GM12875 (cell line): ENCODE results near the gene MAN1B1.
A peak's percentile ranks its signal among the peaks of the same experiment; 100 is the strongest.
"Not testable (repeated sequence)": the region's sequence is repeated elsewhere in the genome, so short reads cannot be mapped to it uniquely, and the experiment has no call there.

Experiments used
- H3K4me3 ChIP-seq: one replicate; pipeline ENCODE4 v1.5.1; 2011; ENCODE audit warnings: low read depth, low read length, control low read depth
- TF ChIP-seq, protein P1 (sequence below): IDR thresholded peaks from 2 replicates; pipeline ENCODE4 v1.5.1; 2011; ENCODE audit warnings: low read depth, mild to moderate bottlenecking, control low read depth, inconsistent platforms, low read length, moderate library complexity, borderline replicate concordance; ENCODE audit not compliant: insufficient read depth

Gene MAN1B1

DNA sequence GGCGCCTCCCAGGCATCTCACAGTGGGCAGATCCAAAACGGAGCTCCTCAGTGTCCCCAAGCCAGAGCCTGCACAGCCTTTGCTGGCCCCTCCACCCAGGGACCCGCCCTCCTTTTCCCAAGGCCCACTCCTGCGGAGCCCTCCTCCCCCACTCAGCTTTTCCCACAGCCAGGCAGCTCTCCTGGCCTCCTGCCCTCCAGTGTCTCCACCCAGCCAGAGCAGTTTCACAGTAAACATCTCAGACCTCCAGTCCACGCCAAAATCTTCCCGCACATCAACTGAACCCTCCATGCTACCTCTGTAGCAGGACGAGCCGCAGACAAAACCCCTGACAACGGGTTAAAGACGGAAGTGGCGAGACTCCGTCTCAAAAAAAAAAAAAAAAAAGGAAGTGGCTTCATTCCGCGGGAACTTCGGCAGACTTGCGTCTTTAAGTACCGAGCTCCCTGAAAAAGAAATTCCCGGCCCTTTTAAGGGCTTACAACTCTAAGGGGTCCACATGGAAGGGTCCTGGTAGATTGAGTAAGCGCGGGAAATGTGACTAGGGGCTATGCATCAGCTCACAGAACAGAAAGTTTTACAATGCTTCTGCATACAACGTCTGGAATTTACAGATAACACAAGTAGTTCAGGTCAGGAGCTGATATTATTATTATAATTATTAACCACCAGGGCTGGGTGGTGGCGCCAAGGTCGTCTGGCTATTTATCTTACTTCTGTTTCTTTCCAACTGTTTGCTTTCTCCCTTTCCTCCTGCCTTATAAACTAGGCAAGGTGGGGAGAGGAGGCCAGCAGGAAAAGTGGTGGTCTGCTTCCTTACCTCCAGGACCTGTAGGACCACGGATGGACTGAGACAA, 40.7 kb downstream of the MAN1B1 start:
- peak overlapping the region; percentile 85 for H3K4me3 ChIP-seq
- TF ChIP-seq, protein P1, sequence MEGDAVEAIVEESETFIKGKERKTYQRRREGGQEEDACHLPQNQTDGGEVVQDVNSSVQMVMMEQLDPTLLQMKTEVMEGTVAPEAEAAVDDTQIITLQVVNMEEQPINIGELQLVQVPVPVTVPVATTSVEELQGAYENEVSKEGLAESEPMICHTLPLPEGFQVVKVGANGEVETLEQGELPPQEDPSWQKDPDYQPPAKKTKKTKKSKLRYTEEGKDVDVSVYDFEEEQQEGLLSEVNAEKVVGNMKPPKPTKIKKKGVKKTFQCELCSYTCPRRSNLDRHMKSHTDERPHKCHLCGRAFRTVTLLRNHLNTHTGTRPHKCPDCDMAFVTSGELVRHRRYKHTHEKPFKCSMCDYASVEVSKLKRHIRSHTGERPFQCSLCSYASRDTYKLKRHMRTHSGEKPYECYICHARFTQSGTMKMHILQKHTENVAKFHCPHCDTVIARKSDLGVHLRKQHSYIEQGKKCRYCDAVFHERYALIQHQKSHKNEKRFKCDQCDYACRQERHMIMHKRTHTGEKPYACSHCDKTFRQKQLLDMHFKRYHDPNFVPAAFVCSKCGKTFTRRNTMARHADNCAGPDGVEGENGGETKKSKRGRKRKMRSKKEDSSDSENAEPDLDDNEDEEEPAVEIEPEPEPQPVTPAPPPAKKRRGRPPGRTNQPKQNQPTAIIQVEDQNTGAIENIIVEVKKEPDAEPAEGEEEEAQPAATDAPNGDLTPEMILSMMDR = no peak

DNA sequence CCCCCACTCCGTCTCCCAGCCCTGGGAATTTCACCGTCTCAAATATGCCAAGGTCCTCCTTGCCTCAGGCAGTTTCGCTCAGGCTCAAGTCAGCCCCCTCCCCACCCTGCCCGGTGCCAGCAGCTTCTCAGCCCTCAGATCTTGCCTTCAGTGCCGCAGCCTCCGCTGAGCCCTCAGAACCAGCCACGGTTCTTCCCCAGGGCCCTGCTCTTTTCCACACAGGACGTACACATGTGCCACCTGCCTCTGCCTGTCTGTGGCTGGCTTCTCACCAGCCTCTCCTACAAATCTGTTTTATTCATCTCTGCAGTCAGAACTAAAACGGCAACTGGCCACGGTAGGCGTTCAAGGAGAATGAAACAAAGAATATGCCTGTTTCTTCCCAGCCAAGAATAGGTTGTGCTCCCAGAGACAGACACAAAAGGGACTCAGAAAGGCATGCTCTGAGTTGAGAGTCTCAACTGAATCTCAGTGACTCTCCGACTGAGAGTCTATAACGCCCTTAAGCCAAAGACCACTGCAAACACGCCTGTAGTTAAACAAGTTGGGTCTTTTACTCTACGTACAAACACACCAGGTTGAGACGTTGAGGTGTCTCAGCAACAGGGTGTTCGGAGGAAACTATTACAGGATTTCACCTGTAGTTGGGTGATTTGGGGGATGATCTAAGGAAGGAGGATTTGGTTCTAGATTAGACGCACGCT, 41.5 kb downstream of the MAN1B1 start:
- H3K4me3 ChIP-seq = peak overlapping the region; percentile 85
- TF ChIP-seq, protein P1 = no peak

DNA sequence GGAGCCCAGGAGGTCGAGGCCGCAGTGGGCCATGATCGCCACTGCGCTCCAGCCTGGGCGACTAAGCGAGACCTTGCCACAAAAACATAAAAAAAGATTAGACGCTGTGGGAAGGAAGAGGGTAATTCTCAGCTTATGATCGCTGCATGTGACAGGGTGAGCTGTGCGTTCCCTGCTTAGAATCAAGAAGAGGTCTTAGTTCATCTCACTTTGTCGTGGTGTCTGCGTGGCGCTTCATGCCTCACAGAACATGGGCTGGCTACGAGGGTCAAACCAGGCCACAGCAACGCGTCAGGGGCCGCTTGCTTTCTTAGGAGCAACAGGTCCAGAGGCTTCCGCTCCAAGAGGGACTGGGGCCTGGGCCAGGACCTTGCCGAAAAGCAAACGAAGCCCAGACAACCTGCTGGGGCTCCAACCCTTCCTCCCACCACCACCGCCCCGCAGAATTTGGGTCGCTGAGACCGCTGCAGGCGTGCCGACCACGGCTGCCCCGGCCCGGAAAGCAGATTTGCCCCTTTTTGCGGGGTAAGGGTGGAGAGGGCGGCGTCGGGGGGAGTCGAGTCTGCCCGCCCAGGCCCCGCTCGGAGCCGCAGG, 42.2 kb downstream of the MAN1B1 start:
- TF ChIP-seq, protein P1 = no peak
- H3K4me3 ChIP-seq = peak overlapping the region; percentile 85

DNA sequence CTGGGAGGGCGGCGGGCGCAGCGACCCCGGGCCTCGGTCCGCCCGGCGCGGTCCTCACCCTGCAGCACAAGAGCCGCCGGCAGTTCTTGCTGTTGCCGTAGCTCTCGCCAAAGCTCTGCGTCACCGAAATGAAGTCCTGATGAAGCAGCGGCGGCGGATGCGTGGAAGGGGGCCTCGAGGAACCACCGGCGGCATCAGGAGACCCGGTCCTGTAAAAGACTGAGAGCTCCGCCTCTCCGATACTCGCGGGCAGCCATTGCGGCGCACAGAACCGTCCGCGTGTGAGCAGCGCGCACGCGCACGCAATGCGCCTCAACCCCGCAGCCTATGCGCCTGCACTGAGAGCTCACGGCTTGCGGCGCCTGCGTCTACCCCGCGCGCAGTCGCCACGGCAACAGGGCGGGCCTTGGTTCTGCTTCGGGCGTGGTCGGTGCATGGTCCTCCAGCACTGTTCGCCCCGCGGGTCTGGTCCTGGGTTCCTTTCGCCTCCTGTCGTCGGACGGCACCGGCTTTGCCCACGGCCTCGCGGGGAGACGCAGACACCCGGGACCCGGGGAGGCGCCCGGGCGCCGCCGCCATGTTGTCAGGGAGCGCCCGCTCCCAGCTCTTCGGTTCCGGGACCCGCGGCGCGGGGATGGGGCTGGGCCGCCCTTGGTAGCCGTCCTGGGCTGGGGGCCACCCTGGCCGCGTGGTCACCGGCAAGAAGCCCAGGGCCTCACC, 42.8 kb downstream of the MAN1B1 start:
- peak overlapping the region; percentile 85 for H3K4me3 ChIP-seq
- TF ChIP-seq, protein P1 = no peak

DNA sequence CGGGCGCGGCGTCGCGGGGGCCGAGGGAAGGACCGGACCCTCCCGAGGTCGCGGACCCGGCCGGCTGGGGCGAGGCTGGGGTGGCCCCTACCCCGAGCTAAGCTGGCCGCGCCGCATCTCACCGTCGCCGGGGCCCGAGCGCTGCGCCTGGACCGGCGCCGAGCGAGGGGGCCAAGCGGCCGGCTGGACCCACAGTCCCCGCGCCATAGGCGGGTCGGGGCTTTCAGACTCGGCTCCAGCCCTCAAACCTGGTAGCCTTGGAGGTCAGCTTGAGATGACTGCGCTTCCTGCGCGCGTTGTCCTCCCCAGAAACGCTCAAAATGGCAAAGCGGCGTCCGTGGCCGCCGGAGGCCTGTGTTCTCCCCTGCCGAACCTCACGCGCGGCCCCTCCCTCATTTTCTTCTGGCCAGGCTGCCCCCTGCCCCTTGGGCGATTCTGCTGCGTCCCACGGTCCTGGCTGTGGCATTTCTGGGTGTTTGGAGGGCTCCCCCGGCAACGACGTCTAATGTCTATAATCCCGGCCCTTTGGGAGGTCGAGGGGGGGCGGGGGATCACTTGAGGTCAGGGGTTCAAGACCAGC, 43.5 kb downstream of the MAN1B1 start:
- H3K4me3 ChIP-seq = peak overlapping the region; percentile 85

DNA sequence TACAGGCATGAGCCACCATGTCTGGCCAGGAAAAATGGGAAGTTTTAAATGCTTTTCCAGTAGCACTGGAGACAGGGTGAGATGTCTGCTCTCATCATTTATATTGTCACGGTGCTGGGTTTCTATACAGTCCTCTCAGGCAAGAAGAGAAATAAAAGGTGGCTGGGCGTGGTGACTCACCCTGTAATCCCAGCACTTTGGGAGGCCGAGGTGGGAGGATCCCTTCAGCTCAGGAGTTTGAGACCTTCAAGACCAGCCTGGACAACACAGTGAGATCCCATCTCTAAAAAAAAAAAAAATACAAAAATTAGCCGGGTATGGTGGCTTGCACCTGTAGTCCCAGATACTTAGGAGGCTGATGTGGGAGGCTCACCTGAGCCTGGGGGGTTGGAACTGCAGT, 47.4 kb downstream of the MAN1B1 start:
- TF ChIP-seq, protein P1 = no peak

More for the DNA sequence above, 43.5 kb downstream of the MAN1B1 start:
- TF ChIP-seq, protein P1 = no peak

DNA sequence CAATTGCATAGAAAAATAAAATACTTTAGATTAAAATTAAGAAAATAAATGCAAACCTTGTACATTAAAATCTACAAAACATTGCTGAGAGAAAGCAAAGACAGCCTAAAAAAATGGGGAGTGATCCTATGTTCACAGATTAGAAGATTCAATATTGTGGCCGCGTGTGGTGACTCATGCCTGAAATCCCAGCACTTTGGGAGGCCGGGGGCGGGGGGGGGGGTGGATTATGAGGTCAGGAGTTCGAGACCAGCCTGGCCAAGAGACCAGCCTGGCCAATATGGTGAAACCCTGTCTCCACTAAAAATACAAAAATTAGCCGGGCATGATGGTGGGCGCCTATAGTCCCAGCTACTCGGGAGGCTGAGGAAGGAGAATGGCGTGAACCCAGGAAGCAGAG, 48.4 kb downstream of the MAN1B1 start:
- H3K4me3 ChIP-seq = not testable (repeated sequence)

More for the DNA sequence above, 47.4 kb downstream of the MAN1B1 start:
- no peak overlapping the region for H3K4me3 ChIP-seq
